MV-4-11 (cell line): ENCODE data around the gene IMMP2L.

Experiments used
- DNase-seq: peaks from one replicate; lab custom pipeline; 2025; lab: John Stamatoyannopoulos, UW

The IMMP2L gene

DNA sequence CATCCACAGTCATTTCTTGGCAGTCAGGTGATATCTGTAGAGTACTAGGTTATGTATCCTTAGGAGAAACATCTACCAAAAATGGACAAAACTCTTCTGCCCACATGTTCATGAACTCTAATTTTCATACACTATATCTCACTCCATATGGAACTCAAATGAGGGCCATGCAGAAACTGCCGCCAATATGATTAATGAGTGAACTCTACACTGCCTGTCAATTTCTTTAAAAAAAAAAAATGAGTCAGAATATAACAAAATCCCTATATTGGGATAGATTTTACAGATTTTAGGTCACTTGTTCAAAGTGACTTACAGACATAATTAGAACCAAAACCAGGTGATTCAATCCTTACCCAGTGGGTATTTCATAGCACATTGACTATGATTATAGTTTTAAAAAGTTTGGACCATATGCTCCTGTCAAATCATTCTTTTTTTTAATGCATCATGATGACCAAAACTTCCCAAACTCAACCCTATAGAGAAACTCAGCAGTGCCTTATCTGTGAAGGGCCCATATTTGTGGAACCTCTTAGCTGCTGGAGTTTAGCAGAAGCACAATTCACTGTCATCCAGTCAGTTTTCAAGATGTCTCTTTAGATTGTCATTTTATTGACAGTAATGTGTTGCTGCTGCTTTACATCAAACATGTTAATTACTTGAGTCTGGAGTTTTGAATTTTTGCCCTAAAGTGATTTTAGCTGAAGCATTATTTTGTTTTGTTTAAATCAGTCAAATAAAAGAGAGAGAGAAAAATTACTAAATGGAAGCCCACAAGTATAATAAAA, 460.2 kb downstream of the IMMP2L start:
- no peak for DNase-seq

DNA sequence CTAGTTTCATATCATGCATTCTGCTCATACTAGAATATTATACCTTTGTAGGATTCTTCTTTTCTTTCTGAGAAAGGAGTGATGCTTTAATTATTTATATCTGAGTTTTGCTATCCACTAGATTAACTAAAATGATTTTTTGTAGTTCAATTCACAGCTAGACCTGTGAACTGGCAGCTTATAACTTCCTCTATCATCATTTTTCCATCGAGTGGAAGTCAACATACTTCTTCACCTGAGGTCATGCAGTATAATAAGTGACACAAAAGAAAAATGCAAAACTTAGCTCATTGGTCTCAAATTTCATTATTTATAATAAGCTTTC, 463.4 kb downstream of the IMMP2L start:
- DNase-seq = no peak

DNA sequence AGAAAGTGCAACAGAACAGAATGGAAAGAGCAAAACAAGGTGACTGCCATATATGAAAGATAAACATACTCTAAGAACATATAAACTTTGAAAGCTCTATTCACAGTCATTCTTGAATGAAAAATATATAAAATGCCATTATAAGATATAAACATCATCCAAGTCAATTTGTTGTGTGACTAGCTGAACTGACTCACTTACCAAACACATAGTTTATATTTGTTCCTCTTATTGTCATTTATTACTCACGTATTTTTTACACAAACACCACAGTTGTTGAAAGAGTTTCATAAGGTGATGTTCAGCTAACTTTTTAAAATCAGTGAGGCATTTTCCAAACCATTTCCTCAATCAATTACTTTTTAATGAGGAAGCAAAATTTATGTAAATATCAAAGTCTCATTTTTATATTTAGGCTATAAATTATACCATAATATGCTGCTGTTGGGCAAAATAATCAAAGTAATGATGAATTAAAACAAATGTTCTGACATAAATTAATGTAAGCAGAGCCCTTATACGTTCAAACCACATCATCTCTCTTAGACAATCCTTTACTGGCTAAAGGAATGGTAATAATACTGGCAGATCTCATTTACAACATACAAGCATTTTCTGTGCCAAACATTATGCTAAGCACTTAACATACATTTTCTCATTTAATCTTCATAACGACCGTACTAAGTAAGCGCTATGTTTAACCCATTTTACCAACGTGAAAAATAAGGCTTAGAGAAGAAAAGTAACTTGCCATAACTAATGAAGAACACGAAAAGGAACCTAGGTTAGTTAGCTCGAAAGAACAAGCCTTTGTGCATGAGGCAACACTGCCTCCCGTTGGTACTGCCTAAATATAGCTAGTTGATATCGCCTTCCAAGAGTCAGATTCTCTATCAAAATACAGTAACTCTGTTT, 464.0 kb downstream of the IMMP2L start:
- peak; percentile 40 for DNase-seq

DNA sequence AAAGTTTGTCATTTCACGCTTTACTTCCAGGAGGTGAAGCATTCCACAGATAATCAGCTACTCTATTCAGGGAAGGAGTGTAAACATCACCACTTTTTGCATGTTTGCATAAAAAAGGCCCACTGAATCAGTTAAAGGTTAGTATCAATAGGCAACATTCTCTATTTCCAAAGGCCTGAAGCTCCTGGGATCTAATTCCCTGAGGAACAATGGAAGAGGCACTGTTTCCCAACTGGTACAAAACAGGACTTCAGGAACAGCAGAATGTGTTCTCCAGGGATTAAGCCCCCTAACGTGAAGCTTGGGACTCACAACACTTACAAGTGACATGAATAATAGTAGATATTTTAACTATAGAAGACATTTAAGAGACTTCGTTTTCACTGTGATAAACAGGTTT, 465.3 kb downstream of the IMMP2L start:
- no peak for DNase-seq

DNA sequence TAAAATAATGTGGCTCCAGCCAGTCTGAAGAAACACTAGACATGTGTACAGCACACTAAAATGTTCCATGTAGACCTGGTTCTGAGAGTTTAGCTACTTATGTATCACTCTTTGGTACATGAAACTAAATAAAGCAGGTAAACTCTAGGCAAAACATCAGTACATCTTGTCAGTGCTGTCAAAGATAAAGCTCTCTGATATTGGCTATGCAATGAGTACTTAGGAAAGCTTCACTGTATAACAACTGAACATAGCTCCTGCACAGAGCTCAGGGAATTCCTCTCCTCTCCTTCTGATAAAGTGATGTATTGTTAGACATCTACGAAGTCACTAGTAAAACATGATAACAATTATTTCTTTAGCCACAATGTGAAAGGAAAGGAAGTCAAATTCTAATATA, 467.9 kb downstream of the IMMP2L start:
- no peak for DNase-seq

DNA sequence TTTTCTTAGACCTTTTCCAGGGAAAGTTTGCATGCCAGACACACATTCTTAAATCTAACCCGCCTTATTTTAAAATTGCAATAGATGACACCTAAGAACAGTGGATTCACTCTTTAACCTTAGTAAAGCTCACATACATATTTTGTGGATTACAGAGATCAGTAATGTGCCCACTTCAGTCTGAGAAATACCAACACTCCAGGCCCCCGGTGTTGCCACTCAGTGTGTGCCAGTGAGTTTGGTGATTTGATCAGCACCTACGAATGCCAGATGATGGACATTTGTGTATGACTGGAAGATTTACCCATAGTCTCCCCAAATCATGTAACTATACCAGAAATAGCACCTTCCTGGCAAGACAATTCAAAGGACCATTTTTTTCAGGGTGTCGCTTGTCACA, 468.8 kb downstream of the IMMP2L start:
- DNase-seq = no peak

DNA sequence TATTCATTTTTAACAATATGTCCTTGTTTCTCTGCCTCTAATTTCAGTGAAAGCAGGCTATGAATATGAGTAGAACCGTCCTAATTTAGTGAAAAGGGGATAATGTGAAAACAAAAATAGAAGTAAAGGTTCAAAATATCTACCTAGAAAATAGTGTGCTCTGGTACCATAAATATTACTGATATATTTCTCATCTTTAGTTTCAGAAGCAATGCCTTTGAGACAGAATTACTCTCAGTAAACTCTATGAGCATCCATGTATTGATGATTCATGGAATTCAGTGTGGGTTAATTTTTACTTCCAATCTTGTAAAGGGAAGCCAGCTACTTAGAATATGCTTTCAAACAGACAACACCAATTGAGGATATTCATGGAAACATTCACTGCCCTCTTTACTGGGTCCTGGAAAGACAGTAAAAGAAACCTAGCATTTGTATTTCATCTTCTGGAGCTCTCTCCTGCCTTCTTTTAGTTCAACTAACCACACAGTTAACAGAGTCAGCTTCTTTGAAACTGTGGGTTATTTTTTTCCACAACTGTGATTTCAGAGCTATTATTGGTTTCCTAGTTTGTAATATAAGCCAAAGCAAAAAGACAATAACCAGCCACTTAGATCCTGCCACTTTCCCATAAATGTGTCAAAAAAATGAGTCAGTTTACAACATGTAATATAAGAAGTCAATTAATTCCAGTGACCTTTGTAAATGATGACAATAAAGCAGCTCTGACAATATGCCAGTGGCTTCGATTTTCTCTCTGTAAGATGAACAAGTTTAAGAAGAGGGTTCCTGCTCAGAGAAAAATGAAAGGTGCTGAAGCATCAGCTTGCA, 469.7 kb downstream of the IMMP2L start:
- DNase-seq = no peak

DNA sequence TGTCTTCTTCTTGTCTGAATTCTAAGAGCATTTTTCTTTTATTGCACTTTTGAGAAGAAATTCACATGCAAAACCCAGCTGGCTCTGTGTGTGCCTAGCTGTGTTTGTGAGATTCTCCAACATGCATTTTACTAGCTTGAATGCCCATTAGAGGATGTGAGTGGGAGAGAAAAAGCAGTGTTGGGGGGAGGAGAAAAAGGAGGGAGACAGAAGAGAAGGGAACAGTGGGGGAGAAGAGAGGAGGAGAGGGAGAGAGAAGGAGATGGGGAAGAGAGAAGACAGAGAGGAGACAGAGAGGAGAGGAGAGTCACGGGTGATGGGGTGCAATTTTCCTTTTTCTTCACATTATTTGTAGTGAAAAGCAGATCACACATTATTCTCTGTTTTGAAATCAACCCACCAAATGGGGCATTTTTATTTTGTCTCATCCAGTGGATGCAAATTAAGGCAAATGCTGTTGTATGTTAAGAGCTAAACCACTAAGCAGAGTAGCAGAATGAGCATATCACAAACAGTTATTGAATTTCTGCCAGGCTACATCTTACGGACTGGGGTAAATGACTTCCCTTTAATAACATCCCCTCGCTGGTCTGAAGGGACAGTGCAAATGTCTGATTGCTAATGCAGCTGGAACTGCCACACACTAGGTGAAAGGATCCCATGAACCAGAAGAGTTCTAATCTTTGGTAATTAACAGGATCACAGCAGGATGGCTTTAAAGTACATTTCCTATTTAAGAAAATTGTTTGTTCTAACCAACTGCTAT, 470.5 kb downstream of the IMMP2L start:
- DNase-seq = no peak

DNA sequence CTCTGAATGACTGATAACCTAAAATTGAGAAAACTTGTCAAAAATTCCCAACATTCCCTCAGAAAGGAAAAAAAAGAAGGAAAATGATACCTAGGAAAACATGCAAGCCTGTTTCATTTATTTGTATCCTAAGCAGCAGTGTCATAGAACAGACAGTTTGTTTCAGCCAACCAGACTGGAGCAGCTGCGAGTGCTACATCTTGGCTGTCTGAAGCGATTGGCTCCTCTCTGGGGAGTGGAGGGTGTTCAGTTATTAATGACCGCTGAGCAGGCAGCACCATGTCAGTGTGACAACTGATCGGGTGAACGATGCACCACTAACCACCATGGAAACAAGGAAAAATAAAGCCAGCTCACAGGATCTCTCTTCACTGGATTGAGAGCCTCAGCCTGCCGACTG, 471.4 kb downstream of the IMMP2L start, which contains the start of gene LRRN3:
Gene LRRN3, plus strand, starts transcription at position 282 of the 400 bp plus-strand sequence. CDS start 31,646 bp downstream, outside the sequence.
- no peak for DNase-seq

DNA sequence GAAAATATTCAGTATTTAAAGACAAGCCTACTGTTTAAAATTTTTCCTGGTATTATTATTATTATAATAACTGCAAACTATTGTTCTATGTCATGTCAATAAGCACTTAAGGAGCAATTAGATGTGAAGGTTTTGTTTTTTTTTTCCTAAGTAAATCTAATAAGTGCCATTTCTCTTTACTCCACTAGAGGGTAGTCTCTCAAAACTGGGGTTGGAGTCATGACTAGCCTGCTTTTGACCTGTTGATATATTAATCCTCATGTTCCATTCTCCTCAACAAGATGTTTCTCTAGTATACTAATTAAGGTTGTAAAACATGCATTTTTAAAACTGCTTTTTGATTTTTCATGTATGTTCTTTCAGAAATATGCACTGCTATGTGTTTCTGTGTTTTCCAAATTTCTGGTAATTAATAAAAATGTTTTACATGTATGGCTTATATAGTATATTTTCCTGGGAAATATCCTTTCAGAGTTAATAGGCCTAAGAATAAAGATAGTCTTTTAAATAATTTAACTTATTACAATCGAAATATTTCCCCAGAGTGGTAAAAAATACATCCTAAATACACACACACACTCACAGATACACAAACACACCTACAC, 472.4 kb downstream of the IMMP2L start:
- no peak for DNase-seq

DNA sequence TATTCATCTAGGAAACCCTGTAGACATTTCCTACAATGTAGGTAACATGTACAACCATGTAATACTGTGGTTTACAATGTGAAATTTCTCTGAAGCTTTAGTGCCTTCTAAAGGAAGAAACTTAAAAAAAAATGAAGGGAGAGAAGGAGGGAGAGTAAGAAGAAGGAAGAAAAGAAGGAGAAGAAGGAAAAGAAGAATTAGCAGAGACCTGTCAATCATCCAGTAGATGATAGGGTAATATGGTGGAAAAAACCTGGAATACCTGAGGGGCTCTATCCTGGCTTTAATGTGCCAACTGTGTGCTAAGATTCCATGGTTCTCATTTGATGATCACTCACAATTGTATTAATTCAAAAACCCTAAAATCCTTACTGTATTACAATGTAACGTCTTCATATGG, 474.0 kb downstream of the IMMP2L start:
- no peak for DNase-seq

DNA sequence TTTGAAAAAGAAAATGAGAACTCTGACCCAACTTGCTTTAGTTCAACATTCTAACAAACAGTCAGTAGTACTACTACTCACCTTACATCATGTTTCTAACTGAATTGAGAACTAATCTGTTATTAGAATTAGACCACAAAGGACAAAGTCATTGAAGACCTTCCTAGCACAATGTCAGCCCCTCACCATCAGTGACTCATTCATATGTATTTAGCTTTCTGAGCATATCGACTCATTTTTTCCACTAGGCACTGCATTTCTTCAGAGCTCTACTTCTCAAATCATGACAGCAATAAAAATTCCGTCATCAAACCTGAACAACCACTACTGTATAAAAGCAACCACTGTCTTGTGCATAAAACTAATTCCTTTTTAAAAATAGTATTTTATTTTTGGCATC, 475.8 kb downstream of the IMMP2L start:
- no peak for DNase-seq

DNA sequence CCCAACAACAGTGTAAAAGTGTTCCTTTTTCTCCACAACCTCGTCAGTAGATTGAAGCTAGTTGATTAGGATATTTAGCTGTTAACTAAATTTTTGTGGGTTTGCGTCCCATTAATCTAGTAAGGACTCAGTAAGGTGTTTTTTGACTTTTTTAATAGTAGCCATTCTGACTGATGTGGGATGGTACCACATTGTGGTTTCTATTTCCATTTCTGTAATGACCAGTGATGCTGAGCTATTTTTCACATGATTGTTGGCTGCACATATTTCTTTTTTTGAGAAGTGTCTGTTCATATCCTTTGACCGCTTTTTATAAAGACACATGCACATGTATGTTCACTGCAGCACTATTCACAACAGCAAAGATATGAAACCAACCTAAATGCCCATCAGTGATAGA, 476.9 kb downstream of the IMMP2L start:
- DNase-seq = no peak

DNA sequence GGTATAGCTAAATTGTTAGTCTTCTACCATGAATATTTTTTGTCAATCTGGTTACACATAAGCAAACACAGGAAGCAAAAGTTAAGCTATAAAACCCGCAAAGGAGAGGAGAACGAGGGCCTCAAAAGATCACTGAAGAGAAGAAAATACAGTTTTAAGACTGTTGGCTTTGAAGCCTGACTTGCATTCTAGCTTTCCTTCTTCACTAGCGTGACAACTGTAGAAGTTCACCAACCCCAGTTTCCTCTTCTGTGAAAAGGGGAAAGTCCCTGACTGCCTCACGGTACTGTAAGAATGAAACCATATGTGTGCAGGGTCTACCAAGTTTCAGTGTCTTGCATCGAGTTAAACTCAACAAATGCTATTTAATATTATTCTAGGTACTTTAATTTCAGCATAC, 478.9 kb downstream of the IMMP2L start:
- DNase-seq = peak; percentile 90

DNA sequence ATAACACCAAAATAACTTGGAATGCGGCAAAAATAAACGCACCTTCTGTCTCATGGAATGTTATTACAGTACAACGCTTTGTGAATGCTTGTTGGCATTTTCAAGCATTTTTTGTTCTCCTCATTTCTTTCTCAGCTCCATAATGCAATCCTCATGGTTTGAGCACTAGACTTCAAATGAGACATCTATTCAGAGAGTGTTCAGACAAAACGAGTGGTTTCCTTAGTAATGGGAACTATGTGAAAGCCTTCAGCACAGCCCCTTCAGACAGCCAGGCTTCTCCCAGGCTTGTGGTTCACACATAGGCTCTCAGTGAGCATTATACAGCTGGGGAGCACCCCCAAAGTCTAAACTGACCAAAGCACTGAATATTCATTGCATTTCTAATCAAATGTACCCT, 479.9 kb downstream of the IMMP2L start:
- peak; percentile 22 for DNase-seq

DNA sequence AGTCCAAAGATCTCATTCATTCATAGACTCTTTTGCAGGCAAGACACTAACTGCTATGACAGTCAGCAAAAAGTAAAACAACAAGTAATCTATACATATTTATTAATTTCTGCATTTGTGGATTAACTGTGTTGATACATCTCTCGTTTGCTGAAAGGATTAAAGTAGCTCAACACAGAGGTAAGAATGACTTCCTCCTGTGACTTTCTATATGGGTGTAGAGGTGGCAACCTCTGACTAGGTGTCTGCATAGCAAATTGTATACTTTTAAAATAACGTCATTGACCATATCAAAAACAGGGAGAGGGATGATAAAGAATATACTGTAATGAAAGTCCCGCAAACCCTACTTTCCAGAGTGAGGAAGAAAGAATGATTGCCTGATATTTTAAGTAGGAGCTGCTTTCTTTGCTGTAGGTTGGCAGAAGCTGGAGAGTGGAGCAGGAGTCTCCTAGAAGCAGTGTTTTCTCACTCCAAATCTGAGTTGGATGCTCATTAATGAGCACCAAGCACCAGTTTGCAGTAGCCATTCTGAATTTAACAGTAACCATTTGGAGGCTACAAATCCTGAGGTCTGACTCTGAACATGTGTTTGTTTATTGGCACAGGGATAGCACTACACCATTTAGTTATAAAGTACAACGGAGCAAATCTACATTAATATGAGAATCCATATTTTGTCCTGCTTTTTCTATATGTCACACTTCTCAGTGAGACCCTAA, 480.6 kb downstream of the IMMP2L start:
- DNase-seq = no peak

DNA sequence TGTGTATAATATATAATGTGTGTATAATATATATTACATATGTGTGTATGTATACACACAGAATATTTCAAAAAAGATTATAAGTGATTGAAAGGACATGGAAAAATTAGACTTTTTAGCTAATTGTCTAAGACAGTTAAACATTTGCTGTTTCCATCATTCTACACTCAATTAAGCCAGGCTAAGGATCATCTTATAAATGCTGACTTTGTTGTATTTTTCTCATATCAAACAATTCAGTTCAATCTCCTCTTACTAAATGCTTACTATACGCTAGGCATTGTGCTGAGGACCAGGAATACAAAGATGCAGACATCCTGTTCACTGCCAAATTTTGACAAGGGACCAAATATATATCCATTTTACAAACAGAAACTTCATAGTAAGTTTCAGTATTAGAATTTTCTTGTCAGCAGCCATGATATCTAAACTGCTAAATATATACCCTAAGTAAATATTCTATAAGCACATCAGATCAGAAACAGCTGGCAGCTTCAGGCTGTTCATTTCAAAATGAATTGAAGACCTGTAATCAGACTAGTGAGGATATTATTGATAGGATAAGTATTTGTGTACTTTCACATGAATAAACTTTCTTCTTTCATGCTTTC, 481.7 kb downstream of the IMMP2L start:
- no peak for DNase-seq

DNA sequence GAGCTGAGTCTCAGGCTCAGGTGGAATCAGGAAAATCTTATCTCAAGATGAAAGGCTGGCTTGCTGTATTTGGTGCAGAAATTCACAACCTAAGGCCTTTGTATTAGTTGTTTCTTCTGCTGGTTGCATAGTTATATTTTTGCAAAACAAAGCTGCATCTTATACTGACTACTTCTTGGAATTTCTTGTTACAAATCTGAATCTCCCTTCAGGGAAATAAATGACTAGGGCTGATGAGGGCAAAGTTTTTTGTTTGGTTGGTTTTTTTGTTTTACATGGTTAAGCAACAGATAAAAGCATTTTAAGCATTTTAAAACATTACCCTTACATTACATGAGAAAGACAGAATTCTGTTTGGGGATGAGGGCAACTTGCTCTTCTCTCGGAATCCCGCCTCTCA, 485.3 kb downstream of the IMMP2L start:
- DNase-seq = no peak

DNA sequence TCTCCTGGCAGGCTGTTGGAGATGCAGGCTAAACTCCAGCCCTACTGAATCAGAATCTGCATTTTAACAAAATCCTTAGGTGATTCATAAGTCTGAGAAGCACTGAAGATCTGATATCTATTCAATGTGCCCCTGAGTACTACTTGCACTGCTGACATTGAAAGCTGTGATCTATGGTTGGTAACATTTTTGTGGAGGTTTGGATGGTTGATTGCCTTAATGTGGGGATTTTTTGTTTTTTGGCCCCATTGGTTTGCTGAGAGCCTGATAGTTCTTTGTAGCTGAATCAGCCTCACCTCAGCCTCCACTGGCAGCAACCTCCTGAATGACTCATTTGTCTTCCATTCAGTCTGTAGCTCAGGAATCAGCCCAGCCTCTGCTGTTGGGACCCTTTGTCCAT, 486.1 kb downstream of the IMMP2L start:
- no peak for DNase-seq

DNA sequence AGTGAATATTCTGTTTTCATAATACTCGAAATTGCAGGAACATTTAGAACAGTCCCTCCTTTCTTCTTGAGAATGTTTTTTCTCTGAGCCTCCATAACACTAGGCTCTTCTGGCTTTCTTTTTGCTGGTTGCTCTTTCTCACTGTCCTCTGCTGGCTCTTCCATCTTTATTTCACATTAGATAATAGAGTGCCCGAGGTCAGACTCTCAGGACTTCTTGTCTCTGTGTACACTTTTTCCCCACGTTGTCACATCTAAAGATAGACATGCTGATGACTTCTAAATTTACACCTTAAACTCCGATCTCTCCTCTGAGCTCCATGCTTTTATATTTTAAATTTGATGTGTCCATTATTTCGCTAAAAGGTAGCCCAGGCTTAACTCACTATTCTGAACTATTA, 486.8 kb downstream of the IMMP2L start:
- no peak for DNase-seq
